ENCODE results near the gene TSEN34. TPM values are rescaled to one million over a fixed set of nuclear protein-coding genes. Genes with fewer than 3 reads are reported as not detected.
A peak's percentile ranks its signal among the peaks of the same experiment; 100 is the strongest.
"Not testable (repeated sequence)": the region's sequence is repeated elsewhere in the genome, so short reads cannot be mapped to it uniquely, and the experiment has no call there.

Gene TSEN34
- total RNA-seq, 2 experiments from 2014 or later = 10.9 to 13.6 TPM

GRCh38 chr19:54164369-54165068 is 26.6 kb upstream of the TSEN34 start:
- DNase-seq = peak; percentile 80
- H3K4me3 Mint-ChIP-seq = peak overlapping the region; percentile 72
- ChIA-PET POLR2A (interaction anchor here (1.5 to 3.5 kb wide), 2 partner anchors 24 to 46 kb away, joined by 4 to 13 read pairs; partner anchors contain the start of gene MBOAT7), CTCF (interaction anchor here (0.6 to 1.2 kb wide), 2 partner anchors 54 to 102 kb away, joined by 3 to 5 read pairs; no protein-coding TSS in a partner anchor)
- peaks cover 4% of the 10 kb centered on the region for H3K36me3 Mint-ChIP-seq (ENCODE audit: low read depth)
- no peaks in the 10 kb centered on the region for H3K9me3 Mint-ChIP-seq
- H3K27ac Mint-ChIP-seq = peak overlapping the region; percentile 26
- peaks cover 47% of the 10 kb centered on the region for H3K4me1 Mint-ChIP-seq
- peaks cover 1% of the 10 kb centered on the region for H3K27me3 Mint-ChIP-seq

- ChIA-PET POLR2A (interaction anchor here (0.6 to 3.5 kb wide), 2 partner anchors 24 to 691 kb away, joined by 4 to 13 read pairs; partner anchors contain the start of gene MBOAT7), CTCF (interaction anchor here (1.2 kb wide), 1 partner anchor 101 kb away, joined by 5 read pairs; no protein-coding TSS in a partner anchor)
- Mint-ChIP-seq H3K36me3 (ENCODE audit: low read depth) (peaks cover 3% of the 10 kb centered on the region), H3K4me3 (no peak overlapping the region), H3K4me1 (peaks cover 43% of the 10 kb centered on the region), H3K27me3 (peaks cover 1% of the 10 kb centered on the region), H3K9me3 (no peaks in the 10 kb centered on the region), H3K27ac (no peak overlapping the region)
- DNase-seq = no peak
Measured at GRCh38 chr19:54165222-54165621, 25.9 kb upstream of the TSEN34 start.

DNA sequence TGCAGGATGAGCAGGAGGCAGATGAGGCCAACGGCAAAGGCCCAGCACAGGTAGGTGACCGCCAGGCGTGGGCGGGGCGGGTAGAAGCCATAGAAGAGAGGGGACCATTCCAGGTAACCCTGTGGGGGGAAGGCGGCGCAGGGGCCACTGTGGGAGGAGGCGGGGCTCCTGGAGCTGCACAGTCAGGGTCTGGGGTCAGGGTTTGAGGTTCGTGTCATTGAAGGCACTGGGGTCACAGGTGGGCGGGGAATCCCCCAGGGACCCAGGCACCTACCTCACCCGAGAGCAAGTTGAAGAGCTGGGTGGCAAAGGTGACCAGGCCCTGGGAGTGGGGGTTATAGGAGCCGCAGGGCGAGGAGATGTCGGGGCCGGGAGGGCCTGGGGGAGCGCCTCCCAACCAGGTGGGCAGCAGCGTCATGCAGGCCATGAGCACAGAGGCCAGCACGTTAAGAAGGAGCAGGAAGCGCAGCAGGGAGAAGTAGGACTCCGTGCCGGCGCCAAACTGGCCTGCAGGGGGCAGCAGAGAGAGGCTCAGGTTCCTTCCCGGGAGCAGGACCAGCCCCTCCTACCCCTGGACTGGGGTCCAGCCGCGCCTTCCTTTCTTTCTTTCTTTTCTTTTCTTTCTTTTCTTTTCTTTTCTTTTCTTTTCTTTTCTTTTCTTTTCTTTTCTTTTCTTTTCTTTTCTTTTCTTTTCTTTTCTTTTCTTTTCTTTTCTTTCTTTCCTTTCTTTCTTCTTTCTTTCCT is 22.8 kb upstream of the TSEN34 start:
- H3K4me3 Mint-ChIP-seq = no peak overlapping the region
- ChIA-PET POLR2A (interaction anchor here (0.7 kb wide), 1 partner anchor 22 kb away, joined by 4 read pairs; the partner anchor contains the start of gene TSEN34), CTCF (interaction anchor here (0.6 to 3.3 kb wide), 11 partner anchors 14 to 912 kb away, joined by 3 to 45 read pairs (median 4); partner anchors contain the start of genes CNOT3, LAIR1 and MBOAT7)
- no peak overlapping the region for H3K27ac Mint-ChIP-seq
- DNase-seq = peak; percentile 90
- no peaks in the 10 kb centered on the region for H3K36me3 Mint-ChIP-seq (ENCODE audit: low read depth)
- peaks cover 17% of the 10 kb centered on the region for H3K4me1 Mint-ChIP-seq
- peaks cover 1% of the 10 kb centered on the region for H3K27me3 Mint-ChIP-seq
- no peaks in the 10 kb centered on the region for H3K9me3 Mint-ChIP-seq

- ChIA-PET CTCF (interaction anchor here (0.6 to 3.3 kb wide), 11 partner anchors 13 to 911 kb away, joined by 3 to 45 read pairs (median 4); partner anchors contain the start of genes CNOT3, LAIR1 and MBOAT7), POLR2A (interaction anchor here (1.8 kb wide), 1 partner anchor 19 kb away, joined by 5 read pairs; no protein-coding TSS in a partner anchor)
- H3K27ac Mint-ChIP-seq = no peak overlapping the region
- no peaks in the 10 kb centered on the region for H3K27me3 Mint-ChIP-seq
- peaks cover 12% of the 10 kb centered on the region for H3K4me1 Mint-ChIP-seq
- H3K9me3 Mint-ChIP-seq = no peaks in the 10 kb centered on the region
- H3K4me3 Mint-ChIP-seq = no peak overlapping the region
- no peaks in the 10 kb centered on the region for H3K36me3 Mint-ChIP-seq (ENCODE audit: low read depth)
- no peak for DNase-seq
Measured at GRCh38 chr19:54169149-54169740, 21.9 kb upstream of the TSEN34 start.

DNA sequence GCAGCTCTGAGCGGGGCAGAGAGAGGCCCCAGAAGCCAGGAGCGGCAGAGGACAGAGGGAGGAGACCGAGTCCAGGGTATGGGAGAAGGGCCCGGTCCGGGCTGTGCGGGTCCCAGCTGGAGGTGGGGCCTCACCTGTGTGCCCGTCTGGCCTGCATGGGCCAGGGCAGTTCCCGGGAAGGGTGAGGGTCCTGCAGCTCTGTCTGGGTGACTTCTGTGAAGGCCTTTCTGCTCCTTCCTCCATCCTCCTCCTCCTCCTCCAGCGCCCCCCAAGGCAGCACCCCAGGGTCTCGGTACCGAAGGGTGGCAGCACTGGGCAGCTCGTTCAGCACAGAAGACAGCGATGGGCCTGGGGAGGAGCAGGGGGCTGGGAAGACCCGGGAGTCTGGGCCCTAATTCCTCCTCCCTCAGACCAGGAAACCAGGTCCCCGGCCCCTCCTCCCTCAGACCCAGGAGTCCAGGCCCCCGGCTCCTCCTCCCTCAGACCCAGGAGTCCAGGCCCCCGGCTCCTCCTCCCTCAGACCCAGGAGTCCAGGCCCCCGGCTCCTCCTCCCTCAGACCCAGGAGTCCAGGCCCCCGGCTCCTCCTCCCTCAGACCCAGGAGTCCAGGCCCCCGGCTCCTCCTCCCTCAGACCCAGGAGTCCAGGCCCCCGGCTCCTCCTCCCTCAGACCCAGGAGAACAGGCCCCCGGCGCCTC is 19.2 kb upstream of the TSEN34 start:
- H3K27ac Mint-ChIP-seq; H3K9me3 Mint-ChIP-seq; H3K27me3 Mint-ChIP-seq; DNase-seq; H3K4me1 Mint-ChIP-seq; H3K4me3 Mint-ChIP-seq; CTCF ChIA-PET; H3K36me3 Mint-ChIP-seq (ENCODE audit: low read depth): not testable (repeated sequence)
- POLR2A ChIA-PET = interaction anchor here (0.8 to 1.4 kb wide), 2 partner anchors 17 to 29 kb away, joined by 3 read pairs; partner anchors contain the start of gene RPS9

GRCh38 chr19:54172471-54173358 is 18.4 kb upstream of the TSEN34 start, which contains the start of gene TMC4:
Gene TMC4 (minus strand): TSS chr19:54173160. CDS start chr19:54173117, 43 bp downstream.
- Mint-ChIP-seq H3K4me1 (peaks cover 6% of the 10 kb centered on the region), H3K27ac (no peak within 1 kb of the TSS), H3K27me3 (no peaks in the 10 kb centered on the region), H3K9me3 (no peaks in the 10 kb centered on the region), H3K4me3 (no peak within 1 kb of the TSS), H3K36me3 (ENCODE audit: low read depth) (no peaks in the 10 kb centered on the region)
- ChIA-PET POLR2A (interaction anchor here (0.6 to 2.6 kb wide), 6 partner anchors 13 to 35 kb away, joined by 3 to 6 read pairs (median 4); partner anchors contain the start of genes CNOT3, LENG1 and MBOAT7), CTCF (no interaction called here)
- no peak for DNase-seq

GRCh38 chr19:54173359-54173699 is 17.8 kb upstream of the TSEN34 start:
- CTCF ChIA-PET = interaction anchor here (0.6 to 0.9 kb wide), 2 partner anchors 93 to 218 kb away, joined by 3 read pairs; no protein-coding TSS in a partner anchor
- Mint-ChIP-seq H3K27me3 (no peaks in the 10 kb centered on the region), H3K4me1 (peaks cover 3% of the 10 kb centered on the region), H3K9me3 (no peaks in the 10 kb centered on the region), H3K4me3 (no peak overlapping the region), H3K36me3 (ENCODE audit: low read depth) (peaks cover 4% of the 10 kb centered on the region), H3K27ac (no peak overlapping the region)
- POLR2A ChIA-PET = interaction anchor here (0.7 to 2.6 kb wide), 6 partner anchors 12 to 35 kb away, joined by 3 to 6 read pairs (median 4); partner anchors contain the start of genes CNOT3 and LENG1
- no peak for DNase-seq

DNA sequence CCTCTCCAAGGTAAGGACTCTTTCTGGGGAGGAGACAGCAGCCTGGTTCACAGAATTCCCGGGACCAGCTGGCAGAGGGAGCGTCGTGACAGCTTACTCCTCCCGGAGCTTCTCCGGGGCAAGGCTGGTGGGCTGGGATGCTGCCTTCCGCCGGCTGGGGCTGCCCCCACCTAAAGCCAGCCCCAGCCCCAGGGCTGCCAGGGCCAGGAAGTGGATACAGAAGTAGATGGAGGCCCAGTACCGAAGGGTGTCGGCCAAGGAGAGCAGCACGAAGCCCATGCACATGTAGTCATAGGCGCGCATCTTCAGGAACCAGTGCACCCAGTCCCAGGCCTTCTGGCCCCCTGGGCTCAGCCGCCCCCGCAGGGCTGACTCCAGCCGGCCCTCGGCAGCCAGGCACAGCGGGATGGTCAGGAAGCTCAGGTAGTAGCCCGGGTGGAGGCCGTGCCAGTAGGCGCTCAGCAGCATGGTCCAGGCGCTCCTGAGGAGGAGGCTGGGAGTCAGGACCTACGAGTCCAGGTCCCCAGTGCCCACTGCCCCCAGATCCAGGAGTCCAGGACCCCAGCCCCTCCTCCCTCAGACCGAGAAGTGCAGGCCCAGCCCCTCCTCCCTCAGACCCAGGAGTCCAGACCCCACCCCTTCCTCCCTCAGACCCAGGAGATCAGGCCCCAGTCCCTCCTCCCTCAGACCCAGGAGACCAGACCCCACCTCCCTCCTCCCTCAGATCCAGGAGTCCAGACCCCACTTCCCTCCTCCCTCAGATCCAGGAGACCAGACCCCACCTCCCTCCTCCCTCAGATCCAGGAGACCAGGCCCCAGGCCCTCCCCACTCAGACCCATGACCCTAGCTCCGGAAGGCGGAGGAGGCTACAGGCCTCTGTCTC is 16.9 kb upstream of the TSEN34 start:
- H3K36me3 Mint-ChIP-seq (ENCODE audit: low read depth) = peaks cover 9% of the 10 kb centered on the region
- ChIA-PET CTCF (interaction anchor here (0.6 to 0.9 kb wide), 3 partner anchors 92 to 217 kb away, joined by 3 to 4 read pairs (median 3); no protein-coding TSS in a partner anchor), POLR2A (interaction anchor here (0.8 to 2.6 kb wide), 5 partner anchors 12 to 27 kb away, joined by 3 to 6 read pairs (median 3); partner anchors contain the start of gene LENG1)
- no peaks in the 10 kb centered on the region for H3K27me3 Mint-ChIP-seq
- no peak overlapping the region for H3K27ac Mint-ChIP-seq
- H3K4me1 Mint-ChIP-seq = peaks cover 2% of the 10 kb centered on the region
- H3K9me3 Mint-ChIP-seq = no peaks in the 10 kb centered on the region
- DNase-seq = no peak
- H3K4me3 Mint-ChIP-seq = no peak overlapping the region

GRCh38 chr19:54178581-54179261 is 12.4 kb upstream of the TSEN34 start:
- no peak overlapping the region for H3K4me3 Mint-ChIP-seq
- DNase-seq = peak; percentile 51
- peaks cover under 1% of the 10 kb centered on the region for H3K4me1 Mint-ChIP-seq
- peaks cover 18% of the 10 kb centered on the region for H3K36me3 Mint-ChIP-seq (ENCODE audit: low read depth)
- H3K9me3 Mint-ChIP-seq = no peaks in the 10 kb centered on the region
- CTCF ChIA-PET = no interaction called here
- POLR2A ChIA-PET = no interaction called here
- no peaks in the 10 kb centered on the region for H3K27me3 Mint-ChIP-seq
- H3K27ac Mint-ChIP-seq = no peak overlapping the region

DNA sequence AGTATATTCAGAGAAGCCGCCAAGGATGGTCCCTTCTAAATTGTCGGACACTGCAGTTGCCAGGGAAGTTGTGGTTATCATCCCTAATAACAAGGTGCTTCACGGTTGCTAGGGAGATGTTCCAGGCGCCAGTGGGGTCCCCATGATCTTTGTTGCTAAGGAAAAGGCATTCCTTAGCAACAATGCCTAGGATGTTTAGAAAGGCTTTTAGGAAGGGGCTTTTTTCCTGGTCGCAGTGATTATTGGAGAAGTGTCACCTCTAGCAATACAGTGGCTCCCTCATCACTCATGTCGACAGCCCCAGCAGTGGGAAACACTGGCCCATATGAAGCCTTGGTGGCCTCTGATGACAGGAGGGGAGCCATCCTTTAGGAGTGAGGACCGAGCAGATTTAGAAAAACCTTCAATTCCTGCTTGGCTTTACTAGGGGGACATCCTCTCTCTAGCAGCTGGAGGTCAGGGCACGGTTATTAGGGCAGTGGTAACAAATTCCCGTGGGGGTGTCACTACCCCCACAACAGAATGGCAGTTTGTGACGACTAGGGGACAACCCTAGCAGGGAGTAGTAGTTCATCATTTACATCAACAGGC is 11.8 kb upstream of the TSEN34 start:
- POLR2A ChIA-PET = interaction anchor here (1.0 kb wide), 1 partner anchor 19 kb away, joined by 3 read pairs; no protein-coding TSS in a partner anchor
- Mint-ChIP-seq H3K27me3 (no peaks in the 10 kb centered on the region), H3K4me3 (no peak overlapping the region), H3K9me3 (no peaks in the 10 kb centered on the region), H3K27ac (no peak overlapping the region), H3K36me3 (ENCODE audit: low read depth) (peaks cover 23% of the 10 kb centered on the region), H3K4me1 (peaks cover 2% of the 10 kb centered on the region)
- CTCF ChIA-PET = no interaction called here
- no peak for DNase-seq
